ENCODE measurements around the gene SAMD9.
"Not testable (repeated sequence)": the region's sequence is repeated elsewhere in the genome, so short reads cannot be mapped to it uniquely, and the experiment has no call there.

SAMD9 gene

DNA sequence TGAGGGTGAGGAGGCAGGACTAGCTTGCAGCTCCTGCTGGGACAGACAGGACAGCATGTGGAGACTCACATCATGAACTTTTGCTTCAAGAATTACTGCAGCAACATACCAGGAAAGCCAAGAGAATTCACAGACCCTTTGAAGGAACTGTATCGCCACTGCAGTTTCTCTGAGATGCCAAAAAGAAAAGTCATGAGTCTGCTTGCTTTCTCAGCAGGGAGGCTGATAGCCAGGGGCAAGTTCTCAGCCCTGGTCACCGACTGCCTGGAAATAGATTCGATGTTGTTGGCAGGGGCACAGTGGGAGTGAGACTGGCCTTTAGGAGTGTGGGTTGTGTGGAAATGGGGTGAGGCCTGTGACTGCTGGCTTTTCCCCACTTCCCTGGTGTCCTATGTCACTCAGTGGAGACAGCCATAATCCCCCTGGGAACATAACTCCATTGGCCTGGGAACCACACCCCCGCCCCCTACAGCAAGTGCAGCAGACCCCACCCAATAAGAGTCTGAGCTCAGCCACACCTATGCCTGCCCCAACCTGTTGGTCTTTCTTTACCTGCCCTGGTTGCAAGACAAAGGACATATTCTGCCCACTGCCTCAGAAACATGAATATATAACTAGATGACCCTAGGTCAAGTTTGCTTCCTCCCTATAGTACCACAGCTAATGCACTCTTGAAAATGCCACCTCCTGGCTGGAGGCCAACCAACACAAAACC, 1.6 kb upstream of the SAMD9 start:
- DNase-seq = no peak

DNA sequence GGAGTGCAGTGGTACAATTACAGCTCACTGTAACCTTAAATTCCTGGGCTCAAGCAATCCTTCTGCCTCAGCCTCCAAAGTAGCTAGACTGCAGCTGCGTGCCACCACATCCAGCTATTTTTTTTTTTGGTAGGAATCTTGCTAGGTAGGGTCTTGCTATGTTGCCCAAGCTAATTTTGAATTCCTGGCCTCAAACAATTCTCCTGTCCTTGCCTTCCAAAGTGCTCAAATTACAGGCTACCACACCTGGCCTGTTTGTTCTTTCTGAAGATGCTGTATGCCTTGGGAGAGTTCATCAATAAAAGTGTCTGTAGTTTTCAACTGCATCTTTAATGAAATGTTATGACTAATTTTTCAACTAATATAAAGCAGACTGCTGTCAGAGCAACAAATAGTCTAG, 452 bp downstream of the SAMD9 start:
- DNase-seq = peak; percentile 11

DNA sequence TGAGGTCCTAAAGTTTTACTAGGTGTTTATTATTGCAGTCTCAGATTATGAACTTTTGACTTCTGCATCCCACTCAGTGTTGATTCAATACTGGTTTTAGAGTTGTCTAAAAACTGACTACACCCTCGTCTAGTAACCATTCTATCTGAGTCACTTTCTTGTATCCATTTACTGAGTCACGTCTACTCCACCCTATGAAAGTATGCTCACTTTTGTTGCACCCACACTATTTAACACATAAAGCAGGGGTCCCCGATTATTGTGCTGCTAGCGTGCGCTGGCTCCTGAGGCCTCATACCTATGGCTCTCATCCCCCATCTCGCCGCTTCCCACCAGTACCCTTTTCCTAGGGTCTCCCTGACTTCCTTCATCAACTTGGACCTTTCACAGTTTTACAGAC, 2.0 kb downstream of the SAMD9 start:
- no peak for DNase-seq

DNA sequence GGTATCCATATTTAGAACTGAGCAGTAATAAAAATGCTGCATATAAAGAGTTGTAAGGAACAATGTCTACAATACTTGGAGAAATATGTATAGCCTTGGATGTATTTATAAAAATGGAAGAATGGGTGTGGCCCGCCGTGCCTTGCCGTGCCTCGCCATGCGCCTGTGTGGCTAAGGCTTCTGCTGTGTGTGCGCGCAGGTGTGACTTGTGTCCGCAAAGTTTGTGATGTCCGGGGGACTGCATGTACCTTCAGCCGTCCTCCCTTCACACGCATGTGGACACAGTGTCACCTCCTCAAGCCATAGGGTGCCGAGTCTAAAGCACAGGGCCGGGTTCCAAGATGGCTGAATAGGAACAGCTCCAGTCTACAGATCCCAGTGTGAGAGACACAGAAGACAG, 9.8 kb downstream of the SAMD9 start:
- no peak for DNase-seq

DNA sequence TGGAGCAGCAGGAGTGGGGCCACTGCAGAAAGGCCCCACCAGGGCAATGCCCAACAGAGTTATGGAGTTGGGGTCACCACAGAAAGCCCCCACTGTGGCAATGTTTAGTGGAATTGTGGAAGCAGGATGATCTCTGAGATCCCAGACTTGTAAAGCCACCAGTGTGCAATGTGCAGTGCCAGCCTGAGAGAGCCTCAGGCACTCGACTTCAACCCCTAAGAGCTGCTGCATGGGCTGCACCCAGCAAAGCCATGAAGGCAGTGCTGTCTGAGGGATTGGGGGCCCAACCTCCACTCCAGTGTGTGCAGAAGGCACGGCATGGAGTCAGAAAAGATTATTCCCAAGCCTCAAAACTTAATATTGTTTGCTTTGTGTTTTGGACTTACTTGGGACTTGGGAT, 20.4 kb downstream of the SAMD9 start:
- DNase-seq = no peak

DNA sequence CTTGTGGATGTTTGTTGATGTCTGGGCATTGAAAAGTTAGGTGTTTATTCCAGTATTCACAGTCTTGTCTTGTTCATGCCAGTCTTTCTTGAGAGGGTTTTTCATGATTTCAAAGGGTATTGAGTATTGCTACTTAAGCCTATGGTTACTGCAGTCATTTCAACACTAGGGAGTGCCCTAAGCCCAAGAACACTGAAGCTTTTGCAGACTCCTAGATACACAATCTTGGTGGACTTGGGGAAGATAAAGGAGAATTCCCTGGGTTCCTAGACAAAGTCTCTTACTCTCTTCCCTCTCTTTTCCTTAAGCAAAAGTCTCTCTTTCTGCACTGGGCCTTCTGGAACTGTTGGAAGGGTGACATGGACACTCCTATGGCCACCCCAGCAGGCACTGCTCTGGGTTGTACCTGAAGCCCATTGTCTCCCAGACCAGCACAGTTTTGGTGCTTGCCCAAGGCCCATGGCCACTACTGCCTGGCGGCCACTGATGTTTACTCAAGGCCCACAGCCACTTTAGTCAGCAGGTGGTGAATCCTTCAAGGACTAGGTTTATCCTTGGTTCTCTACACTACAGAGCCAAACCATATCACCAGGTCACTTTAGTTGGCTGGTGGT, 24.9 kb downstream of the SAMD9 start:
- DNase-seq = no peak

DNA sequence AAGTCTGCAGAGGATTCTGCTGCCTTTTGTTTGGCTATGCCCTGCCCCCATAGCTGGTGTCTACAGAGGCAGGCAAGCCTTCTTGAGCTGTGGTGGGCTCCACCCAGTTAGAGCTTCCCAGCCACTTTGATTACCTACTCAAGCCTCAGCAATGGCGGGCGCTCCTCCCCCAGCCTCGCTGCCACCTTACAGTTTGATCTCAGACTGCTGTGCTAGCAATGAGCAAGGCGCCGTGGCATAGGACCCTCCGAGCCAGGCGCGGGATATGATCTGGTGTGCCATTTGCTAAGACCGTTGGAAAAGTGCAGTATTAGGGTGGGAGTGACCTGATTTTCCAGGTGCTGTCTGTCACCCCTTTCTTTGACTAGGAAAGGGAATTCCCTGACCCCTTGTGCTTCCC, 44.4 kb downstream of the SAMD9 start:
- DNase-seq = not testable (repeated sequence)

DNA sequence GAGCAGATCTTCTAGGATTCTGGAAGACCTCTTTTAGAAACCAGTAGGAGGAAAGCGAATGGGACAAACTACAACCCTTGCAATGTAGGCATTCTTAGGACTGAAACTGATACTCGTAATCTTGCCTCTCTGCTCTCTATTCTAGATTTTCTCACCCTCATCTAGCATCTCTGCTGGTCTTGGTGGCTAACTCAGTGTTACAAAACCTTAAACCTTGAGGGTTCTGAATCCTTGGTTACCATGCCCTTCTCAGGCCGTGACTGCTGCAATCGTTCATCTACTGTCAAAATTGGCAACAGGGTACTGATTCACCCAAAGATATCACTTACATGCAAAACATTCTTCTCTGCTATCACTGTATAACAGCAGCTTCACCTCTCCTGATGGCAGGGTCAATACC, 55.2 kb downstream of the SAMD9 start:
- DNase-seq = no peak

DNA sequence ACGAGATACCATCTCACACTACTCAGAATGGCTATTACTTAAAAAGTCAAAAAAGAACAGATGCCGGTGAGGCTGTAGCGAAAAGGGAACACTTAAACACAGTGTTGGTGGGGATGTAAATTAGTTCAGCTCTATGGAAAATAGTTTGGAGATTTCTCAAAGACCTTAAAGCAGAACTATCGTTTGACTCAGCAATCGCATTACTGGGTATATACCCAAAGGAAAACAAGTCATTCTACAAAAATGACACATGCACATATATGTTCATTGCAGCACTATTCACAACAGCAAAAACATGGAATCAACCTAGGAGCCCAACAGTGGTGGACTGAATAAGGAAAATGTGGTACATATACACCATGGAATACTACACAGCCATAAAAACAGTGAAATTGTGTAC, 56.9 kb downstream of the SAMD9 start:
- DNase-seq = no peak

DNA sequence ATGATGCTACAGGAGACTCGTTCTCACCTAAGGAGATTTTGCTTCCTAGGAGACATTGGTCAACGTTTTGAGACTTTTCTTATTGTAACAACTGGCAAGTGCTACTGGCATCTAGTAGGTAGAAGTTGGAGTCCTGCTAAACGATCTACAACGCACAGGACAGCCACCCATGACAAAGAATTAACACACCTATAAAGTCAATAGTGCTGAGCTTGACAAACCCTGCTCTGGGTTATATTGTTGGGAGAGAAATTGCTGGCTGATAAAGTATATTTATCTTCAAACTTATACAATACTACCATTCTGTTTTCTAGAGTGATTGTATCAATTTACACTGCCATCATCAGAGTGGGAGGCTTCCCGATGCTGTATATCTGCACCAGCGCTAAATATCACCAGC, 57.8 kb downstream of the SAMD9 start:
- no peak for DNase-seq

DNA sequence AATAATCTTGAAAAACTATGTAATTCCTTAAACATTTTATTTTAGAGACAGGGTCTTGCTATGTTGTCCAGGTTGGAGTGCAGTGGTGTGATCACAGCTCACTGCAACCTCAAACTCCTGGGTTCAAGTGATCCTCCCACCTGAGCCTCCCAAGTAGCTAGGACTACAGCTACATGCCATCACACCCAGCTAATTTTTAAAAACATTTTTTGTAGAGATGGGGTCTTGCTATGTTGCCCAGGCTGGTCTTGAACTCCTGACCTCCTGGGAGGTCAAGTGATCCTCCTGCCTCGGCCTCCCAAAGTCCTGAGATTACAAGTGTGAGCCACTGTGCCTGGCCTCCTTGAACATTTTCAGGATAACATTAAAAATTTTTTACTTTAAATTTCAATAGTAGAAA, 61.2 kb downstream of the SAMD9 start:
- DNase-seq = not testable (repeated sequence)

DNA sequence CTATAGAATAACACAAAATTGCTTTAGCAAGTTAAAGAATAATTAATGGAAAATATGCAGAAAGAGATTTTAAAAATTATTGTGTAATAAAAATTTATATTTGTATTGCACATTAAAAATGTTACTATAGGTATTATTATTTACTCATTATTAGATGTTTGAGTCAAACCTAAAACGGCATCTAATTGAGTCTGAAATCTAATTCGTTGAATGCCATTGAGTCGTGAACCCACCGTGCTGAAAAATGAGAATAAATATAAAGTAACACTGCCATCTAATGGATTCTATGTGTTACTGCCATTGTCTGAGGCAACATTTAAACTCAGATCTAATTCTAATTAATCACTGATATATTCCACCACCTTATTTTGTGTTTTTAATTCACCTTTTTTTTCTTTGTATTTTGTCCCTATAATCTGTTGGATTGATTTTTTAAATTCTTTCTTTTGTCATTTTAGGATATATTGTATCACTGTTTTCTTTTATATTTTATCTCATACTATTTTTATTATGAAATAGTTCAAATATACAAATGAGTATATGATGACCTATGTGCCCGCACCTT, 62.2 kb downstream of the SAMD9 start:
- DNase-seq = peak; percentile 71

DNA sequence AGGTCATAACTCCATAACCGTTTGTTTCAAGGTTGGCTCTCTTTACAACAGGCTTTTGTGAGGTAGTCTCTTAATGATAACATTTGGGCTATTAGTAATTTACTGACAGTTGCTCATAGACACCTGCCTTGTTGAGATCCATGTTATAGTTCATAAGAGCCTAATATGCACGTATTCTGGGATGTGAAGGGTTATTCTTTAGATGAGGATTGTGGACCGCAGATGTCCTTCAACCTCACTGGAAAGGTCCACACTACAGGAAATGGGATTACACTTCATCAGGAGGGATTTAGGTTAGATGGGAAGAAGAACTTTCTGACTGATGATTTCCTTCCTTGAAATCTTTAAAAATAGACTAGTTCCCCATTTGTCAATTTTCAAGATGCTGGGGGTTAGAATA, 62.8 kb downstream of the SAMD9 start:
- no peak for DNase-seq

DNA sequence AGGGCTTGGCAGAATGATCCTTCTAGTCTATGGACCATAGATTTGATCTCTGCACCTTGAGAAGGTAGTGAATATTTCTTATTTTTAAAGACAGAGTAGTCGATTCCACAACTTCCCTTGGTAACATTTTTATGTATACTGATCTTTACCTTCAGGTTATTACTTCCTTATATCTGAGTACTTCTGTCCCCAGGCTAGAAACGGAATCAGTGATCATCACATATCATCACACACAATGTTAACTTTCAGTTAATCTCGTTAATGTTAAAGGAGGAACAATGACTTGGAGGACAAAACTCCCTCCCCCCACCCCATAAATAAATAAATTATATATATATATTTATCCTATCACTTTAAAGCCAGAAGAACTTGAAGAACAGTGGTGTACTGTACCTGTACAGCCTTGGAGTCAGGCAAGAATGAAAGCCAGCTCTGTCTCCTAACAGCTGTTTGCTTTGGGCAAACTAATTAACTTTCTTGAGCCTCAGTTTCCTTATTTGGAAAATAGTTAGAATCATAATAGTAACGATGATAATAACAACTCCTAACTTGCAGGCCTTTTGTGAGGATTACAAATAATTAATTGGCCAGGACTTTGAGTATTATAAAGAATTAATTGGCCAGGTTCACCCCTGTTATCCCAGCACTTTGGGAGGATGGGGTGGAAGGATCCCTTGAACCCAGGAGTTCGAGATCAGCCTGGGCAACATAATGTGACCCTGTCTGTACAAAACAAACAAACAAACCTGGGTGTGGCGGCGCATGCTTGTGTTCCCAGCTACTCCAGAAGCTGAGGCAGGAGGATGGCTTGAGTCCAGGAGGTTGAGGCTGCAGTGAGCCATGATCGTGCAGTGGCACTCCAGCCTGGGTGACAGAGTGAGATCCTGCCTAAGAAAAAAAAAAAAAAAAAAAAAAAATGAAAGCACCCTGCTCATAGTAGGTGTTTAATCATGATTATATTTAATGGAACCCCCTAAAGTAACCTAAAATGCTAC, 63.5 kb downstream of the SAMD9 start:
- no peak for DNase-seq

DNA sequence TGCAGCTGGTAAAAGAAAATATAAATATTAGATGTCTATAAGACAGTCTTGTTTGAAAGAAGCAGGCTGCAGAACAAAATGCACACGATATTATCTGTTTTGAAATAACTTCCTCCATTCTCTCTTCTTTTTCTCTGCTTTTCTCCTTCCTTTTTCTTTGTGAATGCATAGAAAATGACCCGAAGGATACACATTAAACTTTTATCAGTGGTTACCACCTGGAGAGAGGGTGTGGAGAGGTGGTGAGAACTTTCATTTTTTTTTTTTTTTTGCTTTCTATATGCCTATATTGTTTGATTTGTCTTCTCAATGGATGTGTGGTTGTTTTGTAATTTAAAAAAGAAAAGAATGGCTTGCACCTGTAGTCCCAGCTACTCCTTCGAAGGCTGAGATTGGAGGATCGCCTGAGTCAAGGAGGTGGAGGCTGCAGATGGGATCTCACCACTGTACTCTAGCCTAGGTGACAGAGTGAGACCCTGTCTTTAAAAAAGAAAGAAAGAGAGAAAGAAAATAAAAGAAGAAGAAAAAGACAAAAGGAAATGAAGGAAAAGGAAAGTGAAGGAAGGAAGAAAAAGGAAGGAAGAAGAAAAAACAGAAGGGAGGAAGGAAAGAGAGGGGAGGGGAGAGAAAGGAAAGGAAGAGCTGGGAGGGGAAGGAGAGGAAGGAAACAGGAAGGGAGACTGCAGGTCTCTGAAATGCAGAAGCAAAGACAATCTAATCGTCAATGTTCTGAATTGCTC, 64.4 kb downstream of the SAMD9 start:
- DNase-seq = no peak

DNA sequence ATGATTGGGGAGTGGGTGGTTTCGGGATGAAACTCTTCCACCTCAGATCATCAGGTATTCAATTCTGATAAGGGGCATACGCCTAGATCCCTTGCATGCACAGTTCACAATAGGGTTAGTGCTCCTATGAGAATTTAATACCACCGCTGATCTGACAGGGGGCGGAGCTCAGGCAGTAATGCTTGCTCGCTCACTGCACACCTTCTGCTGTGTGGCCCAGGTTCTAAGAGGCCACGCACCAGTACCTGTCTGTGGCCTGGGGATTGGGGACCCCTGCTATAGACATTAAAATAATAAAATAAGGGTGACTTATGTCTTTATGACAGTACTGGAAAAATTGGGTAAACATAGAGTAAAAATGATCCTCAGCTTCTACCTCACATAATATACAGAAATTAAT, 66.1 kb downstream of the SAMD9 start:
- no peak for DNase-seq
